ENCODE measurements around the gene LRP1B. TPM values are rescaled to one million over a fixed set of nuclear protein-coding genes. Genes with fewer than 3 reads are reported as not detected.

The LRP1B gene
- total RNA-seq, 4 donors from 2014 or later = 3.3 to 11.1 (median 4.6) TPM

DNA sequence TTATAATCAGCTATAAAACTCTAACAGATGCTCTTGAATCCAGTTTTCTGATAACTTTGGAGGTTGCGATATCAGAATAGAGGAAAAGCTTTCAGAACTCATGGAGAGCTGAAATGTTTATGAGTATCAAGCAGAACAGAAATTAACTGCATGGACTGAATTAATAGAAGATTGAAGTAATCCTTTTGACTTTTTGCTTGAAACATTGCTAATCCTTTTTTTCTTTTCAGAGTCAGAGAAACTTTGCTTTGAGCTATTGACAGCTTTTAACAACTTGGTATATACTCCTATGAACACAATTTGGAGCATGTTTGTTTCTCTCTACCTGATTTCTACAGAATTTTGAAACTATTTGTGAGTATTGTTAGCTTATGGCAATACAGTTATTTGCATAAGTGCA lies 1254.8 kb downstream of the LRP1B start:
- no peak for TF ChIP-seq POLR2A (IDR thresholded peaks at IDR 0.05)
- TF ChIP-seq, protein P1, sequence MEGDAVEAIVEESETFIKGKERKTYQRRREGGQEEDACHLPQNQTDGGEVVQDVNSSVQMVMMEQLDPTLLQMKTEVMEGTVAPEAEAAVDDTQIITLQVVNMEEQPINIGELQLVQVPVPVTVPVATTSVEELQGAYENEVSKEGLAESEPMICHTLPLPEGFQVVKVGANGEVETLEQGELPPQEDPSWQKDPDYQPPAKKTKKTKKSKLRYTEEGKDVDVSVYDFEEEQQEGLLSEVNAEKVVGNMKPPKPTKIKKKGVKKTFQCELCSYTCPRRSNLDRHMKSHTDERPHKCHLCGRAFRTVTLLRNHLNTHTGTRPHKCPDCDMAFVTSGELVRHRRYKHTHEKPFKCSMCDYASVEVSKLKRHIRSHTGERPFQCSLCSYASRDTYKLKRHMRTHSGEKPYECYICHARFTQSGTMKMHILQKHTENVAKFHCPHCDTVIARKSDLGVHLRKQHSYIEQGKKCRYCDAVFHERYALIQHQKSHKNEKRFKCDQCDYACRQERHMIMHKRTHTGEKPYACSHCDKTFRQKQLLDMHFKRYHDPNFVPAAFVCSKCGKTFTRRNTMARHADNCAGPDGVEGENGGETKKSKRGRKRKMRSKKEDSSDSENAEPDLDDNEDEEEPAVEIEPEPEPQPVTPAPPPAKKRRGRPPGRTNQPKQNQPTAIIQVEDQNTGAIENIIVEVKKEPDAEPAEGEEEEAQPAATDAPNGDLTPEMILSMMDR (IDR thresholded peaks at IDR 0.05 in 4 of 5, conservative IDR thresholded peaks at IDR 0.05 in 1 of 5) = no peak
- H3K27ac ChIP-seq = no peak overlapping the region
- in situ Hi-C loops (cut with MboI; ENCODE audit: low sequenced_read_pairs in 4 of 4) (no loop called here), intact Hi-C loops (cut with DNase I; ENCODE audit: low total_unique reads) (no loop called here)
- H3K27me3 ChIP-seq = no peaks in the 10 kb centered on the region
- H3K36me3 ChIP-seq = no peaks in the 10 kb centered on the region
- ATAC-seq (no peak), DNase-seq (no peak)
- H3K4me1 ChIP-seq = no peaks in the 10 kb centered on the region
- no peak overlapping the region for H3K4me3 ChIP-seq
- H3K9me3 ChIP-seq = no peaks in the 10 kb centered on the region

DNA sequence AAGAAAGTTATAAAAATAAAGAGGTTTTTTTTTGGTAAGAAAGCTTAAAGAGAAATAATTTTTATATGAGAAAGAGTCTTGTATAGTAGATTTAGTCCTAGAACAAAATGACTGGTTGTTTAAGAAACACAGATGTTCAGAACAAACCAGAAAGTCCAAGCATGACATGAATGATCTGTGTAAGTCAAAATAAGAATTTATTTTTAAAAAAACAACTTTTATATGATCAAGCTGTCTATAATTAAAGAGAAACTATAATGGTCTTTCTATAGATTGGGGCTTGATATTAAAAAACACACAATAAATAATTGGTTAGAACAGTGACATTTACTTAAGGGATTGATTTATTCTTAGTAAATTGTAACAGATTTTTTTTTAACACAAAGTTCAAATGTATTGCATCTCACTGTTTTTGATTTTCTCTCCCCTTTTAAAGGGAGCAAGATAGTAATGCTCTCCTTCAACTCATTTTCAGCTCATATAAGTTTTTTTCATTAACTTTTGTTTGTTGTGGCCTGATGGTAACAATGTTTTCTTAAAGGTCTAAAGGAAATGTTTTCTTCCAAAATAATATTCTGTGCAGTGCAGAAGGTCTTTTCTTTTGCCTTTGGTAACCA lies 1256.8 kb downstream of the LRP1B start:
- H3K4me1 ChIP-seq = no peaks in the 10 kb centered on the region
- DNase-seq = no peak
- no peaks in the 10 kb centered on the region for H3K36me3 ChIP-seq
- no peak overlapping the region for H3K27ac ChIP-seq
- no peak overlapping the region for H3K4me3 ChIP-seq
- no peak for ATAC-seq
- in situ Hi-C loops (cut with MboI; ENCODE audit: low sequenced_read_pairs in 4 of 4) (loop anchor here in 1 of 4 donors (25.0 kb wide), 1 partner anchor 787 kb away; no protein-coding TSS in a partner anchor), intact Hi-C loops (cut with DNase I; ENCODE audit: low total_unique reads) (no loop called here)
- H3K27me3 ChIP-seq = no peaks in the 10 kb centered on the region
- TF ChIP-seq, protein P1 (IDR thresholded peaks at IDR 0.05 in 4 of 5, conservative IDR thresholded peaks at IDR 0.05 in 1 of 5) = no peak
- no peak for TF ChIP-seq POLR2A (IDR thresholded peaks at IDR 0.05)
- no peaks in the 10 kb centered on the region for H3K9me3 ChIP-seq

DNA sequence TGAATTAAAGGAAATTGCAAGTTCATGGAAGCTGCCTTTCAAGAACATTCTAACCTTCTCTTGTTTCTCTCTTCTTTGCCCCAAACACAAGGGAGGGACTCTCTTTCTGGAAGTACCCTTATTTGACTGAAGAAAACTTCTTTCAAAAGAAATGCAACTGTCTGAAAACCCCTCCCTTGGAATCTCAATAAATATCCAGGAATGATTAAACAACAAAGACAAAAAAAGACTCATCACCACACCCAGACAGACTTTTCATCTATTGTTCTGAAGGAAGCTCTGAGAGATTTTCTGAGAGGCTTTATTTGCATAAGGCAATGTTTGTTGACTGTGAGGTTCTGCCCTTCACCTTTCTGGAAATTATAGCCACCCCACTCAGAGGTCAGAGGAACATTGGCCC lies 1260.9 kb downstream of the LRP1B start:
- no peak overlapping the region for H3K4me3 ChIP-seq
- DNase-seq (no peak), ATAC-seq (no peak)
- H3K27me3 ChIP-seq = no peaks in the 10 kb centered on the region
- no peaks in the 10 kb centered on the region for H3K4me1 ChIP-seq
- H3K36me3 ChIP-seq = no peaks in the 10 kb centered on the region
- H3K27ac ChIP-seq = no peak overlapping the region
- no peaks in the 10 kb centered on the region for H3K9me3 ChIP-seq
- intact Hi-C loops (cut with DNase I; ENCODE audit: low total_unique reads) = no loop called here
- in situ Hi-C loops (cut with MboI; ENCODE audit: low sequenced_read_pairs in 4 of 4) = loop anchor here in 1 of 4 donors (25.0 kb wide), 1 partner anchor 783 kb away; no protein-coding TSS in a partner anchor
- TF ChIP-seq, protein P1 (IDR thresholded peaks at IDR 0.05 in 4 of 5, conservative IDR thresholded peaks at IDR 0.05 in 1 of 5) = no peak
- TF ChIP-seq POLR2A (IDR thresholded peaks at IDR 0.05) = no peak

DNA sequence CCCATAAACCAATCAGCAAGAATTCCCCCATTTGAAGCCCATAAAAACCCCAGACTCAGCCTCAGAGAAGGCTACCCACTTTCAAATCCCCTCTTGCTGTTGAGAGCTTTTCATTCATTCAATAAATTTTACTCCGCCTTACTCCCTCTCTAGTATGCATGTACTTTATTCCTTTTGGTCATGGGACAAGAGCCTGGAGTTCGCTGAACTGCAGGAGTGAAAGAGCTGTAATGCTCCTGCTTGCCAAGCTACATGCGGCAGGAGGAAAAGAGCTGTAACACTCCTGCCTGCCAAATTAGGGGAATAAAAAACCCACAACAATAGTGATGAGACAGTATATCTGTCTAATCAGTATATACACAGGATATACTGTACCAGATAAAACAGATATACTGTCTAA lies 1261.7 kb downstream of the LRP1B start:
- Histone ChIP-seq H3K36me3 (no peaks in the 10 kb centered on the region), H3K4me1 (no peaks in the 10 kb centered on the region), H3K9me3 (no peaks in the 10 kb centered on the region), H3K27ac (no peak overlapping the region), H3K27me3 (no peaks in the 10 kb centered on the region), H3K4me3 (no peak overlapping the region)
- DNase-seq (no peak), ATAC-seq (no peak)
- TF ChIP-seq POLR2A (IDR thresholded peaks at IDR 0.05) = no peak
- TF ChIP-seq, protein P1 (IDR thresholded peaks at IDR 0.05 in 4 of 5, conservative IDR thresholded peaks at IDR 0.05 in 1 of 5) = no peak
- in situ Hi-C loops (cut with MboI; ENCODE audit: low sequenced_read_pairs in 4 of 4) (loop anchor here in 1 of 4 donors (25.0 kb wide), 1 partner anchor 782 kb away; no protein-coding TSS in a partner anchor), intact Hi-C loops (cut with DNase I; ENCODE audit: low total_unique reads) (no loop called here)
